Transverse colon (tissue), 4 donors: ENCODE data around the gene ETV6.
A peak's percentile ranks its signal among the peaks of the same experiment; 100 is the strongest.

Experiments
- EP300 ChIP-seq: sonication (generic); formaldehyde crosslinking; IDR thresholded peaks from one replicate; pipeline ENCODE4 v1.6.1; 2017; ENCODE audit warnings: antibody characterized with exemption, low read depth
- POLR2A ChIP-seq: fragments of 450-650 bp; IDR thresholded peaks from one replicate; pipeline ENCODE4 v1.6.1; 2016; ENCODE audit warnings: antibody characterized with exemption, mild to moderate bottlenecking, moderate library complexity
- POLR2AphosphoS5 ChIP-seq, 3 donors: sonication (generic); formaldehyde crosslinking; IDR thresholded peaks; one replicate each; pipeline ENCODE4 v1.6.1; 2016; ENCODE audit warnings: antibody characterized with exemption in 3 of 3
- TF ChIP-seq, protein P1 (sequence below), 5 experiments: fragments of 200-600 bp in 3 of 5; fragments of 450-650 bp in 2 of 5; sonication (generic) in 3 of 5; IDR thresholded peaks; 1 replicate in 2 of 5; 2 replicates in 3 of 5; pipeline ENCODE4 v1.5.1; 2016 to 2017; ENCODE audit warnings: antibody characterized with exemption in 5 of 5, inconsistent platforms in 3 of 5, mild to moderate bottlenecking in 2 of 5, moderate library complexity in 1 of 5

DNA sequence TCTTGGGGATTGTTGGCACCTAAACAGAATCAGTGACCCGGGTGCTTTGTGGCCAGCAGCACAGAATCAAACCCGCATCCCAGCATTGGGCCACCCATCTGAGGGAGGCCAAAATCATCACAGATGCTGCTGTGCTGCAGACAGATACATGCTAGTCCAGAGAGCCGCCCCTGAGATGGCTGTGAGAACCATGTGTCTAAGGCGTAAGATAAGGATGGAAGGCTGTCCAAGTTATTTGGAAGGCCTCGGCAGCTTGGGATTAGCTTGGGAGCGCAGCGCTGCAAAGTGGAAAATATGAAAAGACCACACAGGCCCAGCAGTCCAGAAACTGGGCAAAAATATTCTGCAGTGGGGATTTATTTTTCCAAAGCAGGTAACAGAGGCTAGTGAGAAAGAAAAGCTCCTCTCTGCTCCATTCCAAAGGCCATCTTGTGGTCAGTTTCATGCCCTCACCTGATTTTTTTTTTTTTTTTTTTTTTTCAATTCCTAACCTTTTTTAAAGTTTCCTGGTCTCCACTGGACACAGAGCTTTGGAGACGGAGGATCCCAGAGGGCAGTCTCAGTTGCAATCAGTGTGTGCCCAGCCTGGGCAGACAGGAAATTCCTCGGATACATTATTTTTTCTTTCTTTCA, 242.4 kb downstream of the ETV6 start:
- TF ChIP-seq, protein P1, sequence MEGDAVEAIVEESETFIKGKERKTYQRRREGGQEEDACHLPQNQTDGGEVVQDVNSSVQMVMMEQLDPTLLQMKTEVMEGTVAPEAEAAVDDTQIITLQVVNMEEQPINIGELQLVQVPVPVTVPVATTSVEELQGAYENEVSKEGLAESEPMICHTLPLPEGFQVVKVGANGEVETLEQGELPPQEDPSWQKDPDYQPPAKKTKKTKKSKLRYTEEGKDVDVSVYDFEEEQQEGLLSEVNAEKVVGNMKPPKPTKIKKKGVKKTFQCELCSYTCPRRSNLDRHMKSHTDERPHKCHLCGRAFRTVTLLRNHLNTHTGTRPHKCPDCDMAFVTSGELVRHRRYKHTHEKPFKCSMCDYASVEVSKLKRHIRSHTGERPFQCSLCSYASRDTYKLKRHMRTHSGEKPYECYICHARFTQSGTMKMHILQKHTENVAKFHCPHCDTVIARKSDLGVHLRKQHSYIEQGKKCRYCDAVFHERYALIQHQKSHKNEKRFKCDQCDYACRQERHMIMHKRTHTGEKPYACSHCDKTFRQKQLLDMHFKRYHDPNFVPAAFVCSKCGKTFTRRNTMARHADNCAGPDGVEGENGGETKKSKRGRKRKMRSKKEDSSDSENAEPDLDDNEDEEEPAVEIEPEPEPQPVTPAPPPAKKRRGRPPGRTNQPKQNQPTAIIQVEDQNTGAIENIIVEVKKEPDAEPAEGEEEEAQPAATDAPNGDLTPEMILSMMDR (IDR thresholded peaks at IDR 0.05) = peak in 2 of 5 experiments; percentile 17 to 35
- no peak for TF ChIP-seq EP300
- TF ChIP-seq POLR2A = no peak
- no peak for TF ChIP-seq POLR2AphosphoS5 (IDR thresholded peaks at IDR 0.05)
